Astrocyte of the hippocampus (primary cell): ENCODE measurements around the gene FBLN2.

Experiments used
- DNase-seq: peaks from one replicate; pipeline ENCODE4 v3.0.0; 2011; ENCODE audit warnings: low read depth, low spot score

The FBLN2 gene

GRCh38 chr3:13567684-13568514 lies 19.0 kb downstream of the FBLN2 start:
- no peak for DNase-seq

- DNase-seq, result no peak
These were observed 19.6 kb downstream of the FBLN2 start for GRCh38 chr3:13568515-13569028.

- no peak for DNase-seq
These were observed 20.3 kb downstream of the FBLN2 start for GRCh38 chr3:13569201-13569600.

GRCh38 chr3:13569641-13570390 lies 20.9 kb downstream of the FBLN2 start:
- no peak for DNase-seq

- no peak for DNase-seq
These were observed 21.7 kb downstream of the FBLN2 start for GRCh38 chr3:13570391-13571194.

- no peak for DNase-seq
These were observed 22.3 kb downstream of the FBLN2 start for GRCh38 chr3:13571264-13571663.

- no peak for DNase-seq
These were observed 23.2 kb downstream of the FBLN2 start for GRCh38 chr3:13571831-13572750.

- DNase-seq, result no peak
These were observed 24.1 kb downstream of the FBLN2 start for GRCh38 chr3:13572926-13573623.

- DNase-seq, result no peak
These were observed 25.3 kb downstream of the FBLN2 start for GRCh38 chr3:13574083-13574797.

- peak; percentile 63 for DNase-seq
These were observed 26.0 kb downstream of the FBLN2 start for GRCh38 chr3:13574798-13575451.

GRCh38 chr3:13575459-13576061 lies 26.6 kb downstream of the FBLN2 start:
- no peak for DNase-seq

- no peak for DNase-seq
These were observed 28.5 kb downstream of the FBLN2 start for GRCh38 chr3:13577181-13578121.

GRCh38 chr3:13578251-13578650 lies 29.3 kb downstream of the FBLN2 start:
- no peak for DNase-seq

- DNase-seq, result peak; percentile 53
These were observed 30.1 kb downstream of the FBLN2 start for GRCh38 chr3:13579063-13579462.

GRCh38 chr3:13580256-13581023 lies 31.5 kb downstream of the FBLN2 start:
- DNase-seq, result no peak

- DNase-seq, result peak; percentile 52
These were observed 32.8 kb downstream of the FBLN2 start for GRCh38 chr3:13581485-13582365.
